B cell (primary cell): ENCODE measurements around the gene SNPH. TPM values are rescaled to one million over a fixed set of nuclear protein-coding genes. Genes with fewer than 3 reads are reported as not detected.

ENCODE experiments used
- ATAC-seq: fragments of 200-7000 bp; cut with Tn5 transposase; one replicate; pipeline ENCODE4 v1.10.0; 2021; ENCODE audit warnings: low read depth, mild to moderate bottlenecking, moderate number of reproducible peaks, moderate library complexity
- CTCF ChIA-PET: fragments of 350-600 bp; sonication (Branson Sonifier 250); formaldehyde crosslinking; loops from one replicate; lab custom pipeline; 2021; ENCODE audit warnings: antibody characterized with exemption, inconsistent platforms; lab: Charles Lee
- POLR2A ChIA-PET: fragments of 350-600 bp; sonication (Branson Sonifier 250); formaldehyde crosslinking; loops from one replicate; lab custom pipeline; 2021; ENCODE audit warnings: antibody characterized with exemption; lab: Charles Lee
- DNase-seq: peaks from one replicate; pipeline ENCODE4 v3.0.0; 2013
- H2AFZ ChIP-seq: 2 replicates; pipeline ENCODE4 v1.6.1; 2012; ENCODE audit warnings: mild to moderate bottlenecking, low read depth, low read length; ENCODE audit not compliant: insufficient read depth, poor library complexity, severe bottlenecking
- H3K27ac ChIP-seq, 2 donors: 1 replicate in 1 of 2; 2 replicates in 1 of 2; pipeline ENCODE4 v1.5.1; 2012 to 2013; ENCODE audit warnings: low read length in 2 of 2, mild to moderate bottlenecking in 2 of 2, moderate library complexity in 1 of 2
- H3K27me3 ChIP-seq, 4 experiments: fragments of 200-600 bp in 1 of 4; sonication (generic) in 1 of 4; replicated peaks in 1 of 4; 1 replicate in 2 of 4; 2 replicates in 2 of 4; pipeline versions ENCODE4 v1.6.1 to v1.7.0; 2013 to 2016; ENCODE audit warnings: low read length in 3 of 4, mild to moderate bottlenecking in 2 of 4, mixed read lengths in 1 of 4, moderate library complexity in 1 of 4; ENCODE audit not compliant: insufficient read depth in 4 of 4, control insufficient read depth in 3 of 4; ENCODE audit errors: control extremely low read depth in 1 of 4
- H3K36me3 ChIP-seq, 2 experiments: replicated peaks in 1 of 2; 1 replicate in 1 of 2; 2 replicates in 1 of 2; pipeline versions ENCODE4 v1.6.1 to v1.7.1; 2013; ENCODE audit warnings: low read length in 1 of 2; ENCODE audit not compliant: insufficient read depth in 2 of 2, control insufficient read depth in 1 of 2; ENCODE audit errors: control extremely low read depth in 1 of 2, extremely low read depth in 1 of 2
- H3K4me1 ChIP-seq, 2 donors: fragments of 200-600 bp in 1 of 2; sonication (generic) in 1 of 2; 1 replicate in 1 of 2; 2 replicates in 1 of 2; pipeline versions ENCODE4 v1.5.1 to v1.6.1; 2013 to 2017; ENCODE audit warnings: low read length in 2 of 2; ENCODE audit not compliant: control insufficient read depth in 2 of 2, insufficient read depth in 2 of 2
- H3K4me2 ChIP-seq: replicated peaks from 2 replicates; pipeline ENCODE3; 2012; ENCODE audit warnings: mild to moderate bottlenecking, low read depth, low read length; ENCODE audit not compliant: poor library complexity, severe bottlenecking
- H3K4me3 ChIP-seq, 5 experiments: fragments of 200-600 bp in 1 of 5; sonication (generic) in 1 of 5; 1 replicate in 3 of 5; 2 replicates in 2 of 5; pipeline versions ENCODE4 v1.5.1 to v1.7.0; 2011 to 2016; ENCODE audit warnings: low read length in 4 of 5, mild to moderate bottlenecking in 4 of 5, low read depth in 2 of 5, control low read depth in 1 of 5, moderate library complexity in 1 of 5; ENCODE audit not compliant: insufficient read depth in 1 of 5; ENCODE audit errors: control extremely low read depth in 1 of 5, extremely low read depth in 1 of 5
- H3K79me2 ChIP-seq: fragments of 200-600 bp; sonication (generic); one replicate; pipeline ENCODE4 v1.6.0; 2016; ENCODE audit warnings: low read length; ENCODE audit not compliant: control insufficient read depth, insufficient read depth
- H3K9ac ChIP-seq: fragments of 200-600 bp; sonication (generic); 2 replicates; pipeline ENCODE4 v1.6.1; 2017; ENCODE audit warnings: mild to moderate bottlenecking, low read length, moderate library complexity
- H3K9me3 ChIP-seq, 3 donors: one replicate each; pipeline versions ENCODE4 v1.6.1 to v1.7.1; 2013; ENCODE audit warnings: low read length in 2 of 3; ENCODE audit not compliant: control insufficient read depth in 2 of 3, insufficient read depth in 1 of 3; ENCODE audit errors: control extremely low read depth in 1 of 3
- H4K20me1 ChIP-seq: 2 replicates; pipeline ENCODE4 v1.6.0; 2012; ENCODE audit warnings: mild to moderate bottlenecking, low read length; ENCODE audit not compliant: insufficient read depth, control insufficient read depth, poor library complexity, severe bottlenecking
- H3K27ac Mint-ChIP-seq: one replicate; pipeline ENCODE4 v1.8.0; 2021; ENCODE audit warnings: mixed read lengths
- H3K27me3 Mint-ChIP-seq: one replicate; pipeline ENCODE4 v1.8.0; 2021; ENCODE audit warnings: mixed read lengths
- H3K4me1 Mint-ChIP-seq: one replicate; pipeline ENCODE4 v1.8.0; 2021; ENCODE audit warnings: mixed read lengths
- H3K4me3 Mint-ChIP-seq: one replicate; pipeline ENCODE4 v1.8.0; 2021; ENCODE audit warnings: mixed read lengths
- H3K9me3 Mint-ChIP-seq: one replicate; pipeline ENCODE4 v1.8.0; 2022; ENCODE audit warnings: mixed read lengths; ENCODE audit not compliant: insufficient read depth
- CTCF ChIP-seq: fragments of 200-600 bp; IDR thresholded peaks from one replicate; pipeline ENCODE4 v1.8.0; 2022; ENCODE audit warnings: antibody characterized with exemption, mild to moderate bottlenecking
- EZH2 ChIP-seq: IDR thresholded peaks from 2 replicates; pipeline ENCODE4 v1.6.1; 2012; ENCODE audit warnings: borderline replicate concordance, low read depth, mild to moderate bottlenecking, moderate library complexity, low read length; ENCODE audit not compliant: insufficient read depth, poor library complexity, severe bottlenecking
- WGBS: methylation state at CpG from one replicate; pipeline ENCODE4 v1.1.5; 2013; ENCODE audit warnings: missing lambda C conversion rate; ENCODE audit not compliant: insufficient coverage; 5-methylcytosine and 5-hydroxymethylcytosine counted together
- intact Hi-C: fragments of 100-400 bp; cut with micrococcal nuclease; formaldehyde crosslinking; loops from one replicate; pipeline ENCODE4 v1.10.0; 2022
- polyA plus RNA-seq: library from polyadenylated mRNA; depleted of rRNA; stranded (reverse); fragments of >200 nt; gene quantifications from 2 replicates; pipeline ENCODE4 v1.2.3, GENCODE V29; 2012
- total RNA-seq, 2 donors: library from RNA; stranded (reverse); fragments of 120-200 nt in 1 of 2; gene quantifications; 1 replicate in 1 of 2; 2 replicates in 1 of 2; pipeline versions ENCODE4 v1.2.3 to v1.2.4, GENCODE V29; 2013 to 2022

The SNPH gene
- total and polyA plus RNA-seq, 2 donors (not counting 1 experiment from before 2014, with no cell fraction given) = 0.67 to 3.0 TPM

GRCh38 chr20:1312904-1313235 is 46.8 kb downstream of the SNPH start:
- Histone ChIP-seq H3K4me2 (no peak overlapping the region), H3K27me3 (no peaks in the 10 kb centered on the region), H2AFZ (no peak overlapping the region), H3K36me3 (no peaks in the 10 kb centered on the region), H3K27ac (no peak overlapping the region), H3K4me1 (peaks cover 0 to 7% of the 10 kb centered on the region in 2 donors), H3K9ac (no peak overlapping the region), H3K4me3 (no peak overlapping the region), H4K20me1 (no peaks in the 10 kb centered on the region), H3K9me3 (peaks cover 0 to 6% (median 0%) of the 10 kb centered on the region in 3 donors), H3K79me2 (no peaks in the 10 kb centered on the region)
- POLR2A ChIA-PET = no interaction called here
- Mint-ChIP-seq H3K27ac (no peak overlapping the region), H3K27me3 (peaks cover 4% of the 10 kb centered on the region), H3K4me3 (no peak overlapping the region), H3K9me3 (no peaks in the 10 kb centered on the region), H3K4me1 (no peaks in the 10 kb centered on the region)
- TF ChIP-seq CTCF (no peak), EZH2 (no peak)
- no peak for DNase-seq
- CTCF ChIA-PET = interaction anchor here (0.6 to 3.3 kb wide), 13 partner anchors 10 to 923 kb away, joined by 3 to 74 read pairs (median 6); partner anchors contain the start of gene NSFL1C
- WGBS = 91% methylated on average over 9 of the region's 16 CpGs
- intact Hi-C loops = loop anchor here (1.0 kb wide), 3 partner anchors 80 to 190 kb away; partner anchors contain the start of gene FKBP1A
- no peak for ATAC-seq

GRCh38 chr20:1313236-1313964 is 47.3 kb downstream of the SNPH start:
- H3K4me3 ChIP-seq = no peak overlapping the region
- no peak overlapping the region for H3K27ac Mint-ChIP-seq
- ATAC-seq (peak; percentile 65), DNase-seq (peak; percentile 78)
- no peaks in the 10 kb centered on the region for H3K4me1 Mint-ChIP-seq
- no peak overlapping the region for H3K27ac ChIP-seq
- H3K4me1 ChIP-seq = peaks cover 0 to 7% of the 10 kb centered on the region in 2 donors
- no peaks in the 10 kb centered on the region for H3K36me3 ChIP-seq
- no peaks in the 10 kb centered on the region for H3K9me3 Mint-ChIP-seq
- no peaks in the 10 kb centered on the region for H3K79me2 ChIP-seq
- ChIA-PET CTCF (interaction anchor here (0.6 to 3.3 kb wide), 12 partner anchors 9 to 923 kb away, joined by 3 to 74 read pairs (median 6); partner anchors contain the start of gene NSFL1C), POLR2A (no interaction called here)
- intact Hi-C loops = loop anchor here (1.0 kb wide), 3 partner anchors 80 to 190 kb away; partner anchors contain the start of gene FKBP1A
- TF ChIP-seq CTCF = peak; percentile 99
- TF ChIP-seq EZH2 = no peak
- 48% methylated on average over 25 of the region's 38 CpGs for WGBS
- peak overlapping the region; percentile 61 for H2AFZ ChIP-seq
- no peak overlapping the region for H3K4me3 Mint-ChIP-seq
- peaks cover 4% of the 10 kb centered on the region for H3K27me3 Mint-ChIP-seq
- H3K9me3 ChIP-seq = peaks cover 0 to 6% (median 0%) of the 10 kb centered on the region in 3 donors
- H3K9ac ChIP-seq = no peak overlapping the region
- peak overlapping the region; percentile 58 for H3K4me2 ChIP-seq
- H3K27me3 ChIP-seq = no peaks in the 10 kb centered on the region
- H4K20me1 ChIP-seq = no peaks in the 10 kb centered on the region
